NCI-H2196 treated with DMSO at 0.1 percent for 48 hours (cell line): ENCODE results near the gene ING5.

ENCODE experiments used
- DNase-seq: peaks from one replicate; lab custom pipeline; 2025; ENCODE audit not compliant: unreplicated experiment; lab: John Stamatoyannopoulos, UW

The ING5 gene

DNA sequence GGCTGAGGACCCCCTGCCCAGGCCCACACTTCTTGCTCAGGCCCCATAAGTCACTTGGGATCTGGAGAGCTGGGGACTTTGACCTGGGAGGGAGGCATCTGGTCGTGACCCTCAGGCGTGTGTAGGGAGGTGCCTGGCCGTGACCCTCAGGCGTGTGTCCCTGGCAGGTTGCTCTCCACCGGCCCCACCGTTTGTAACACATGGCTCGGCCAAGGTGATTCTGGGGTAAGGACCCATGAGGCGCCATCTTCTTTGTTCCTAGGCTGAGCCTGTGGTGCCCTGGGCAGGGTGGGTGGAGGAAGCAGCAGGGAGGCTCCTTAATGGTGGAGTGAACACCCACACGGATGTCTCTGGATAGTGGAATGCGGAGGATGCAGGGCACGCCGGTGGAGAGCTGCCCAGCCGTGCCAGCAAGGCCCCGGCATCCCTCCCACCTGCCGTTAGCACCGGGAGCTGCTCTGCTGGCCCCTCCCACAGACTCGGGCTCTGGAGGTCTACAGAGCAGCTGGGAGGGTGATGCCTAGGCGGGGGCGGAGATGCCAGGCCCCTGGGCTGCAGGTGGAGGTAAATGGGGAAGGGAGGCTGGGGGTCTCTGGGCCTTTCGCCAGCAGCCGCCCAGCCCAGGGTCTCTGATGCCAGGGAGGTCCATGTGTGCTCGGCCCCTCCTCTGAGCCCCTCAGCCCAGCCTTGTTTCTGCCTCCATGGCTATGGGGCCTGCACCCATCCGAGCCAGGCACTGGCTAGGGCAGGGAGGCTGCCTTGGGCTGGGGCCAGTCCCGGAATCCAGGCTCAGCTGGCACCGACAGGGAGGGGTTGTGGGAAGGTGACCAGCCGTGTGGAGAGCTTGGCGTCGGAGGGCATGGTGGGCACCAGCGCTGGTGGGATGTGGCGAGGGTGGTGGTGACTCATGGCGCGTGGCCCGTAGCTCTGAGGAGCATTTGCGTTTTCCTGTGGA, 73.7 kb downstream of the ING5 start:
- DNase-seq = no peak

- no peak for DNase-seq
Observed at GRCh38 chr2:241776336-241777169, 74.7 kb downstream of the ING5 start, which contains the start of gene GAL3ST2. TSS of gene GAL3ST2 (plus strand) at chr2:241776822. CDS start at chr2:241776956, 134 bp downstream.

DNA sequence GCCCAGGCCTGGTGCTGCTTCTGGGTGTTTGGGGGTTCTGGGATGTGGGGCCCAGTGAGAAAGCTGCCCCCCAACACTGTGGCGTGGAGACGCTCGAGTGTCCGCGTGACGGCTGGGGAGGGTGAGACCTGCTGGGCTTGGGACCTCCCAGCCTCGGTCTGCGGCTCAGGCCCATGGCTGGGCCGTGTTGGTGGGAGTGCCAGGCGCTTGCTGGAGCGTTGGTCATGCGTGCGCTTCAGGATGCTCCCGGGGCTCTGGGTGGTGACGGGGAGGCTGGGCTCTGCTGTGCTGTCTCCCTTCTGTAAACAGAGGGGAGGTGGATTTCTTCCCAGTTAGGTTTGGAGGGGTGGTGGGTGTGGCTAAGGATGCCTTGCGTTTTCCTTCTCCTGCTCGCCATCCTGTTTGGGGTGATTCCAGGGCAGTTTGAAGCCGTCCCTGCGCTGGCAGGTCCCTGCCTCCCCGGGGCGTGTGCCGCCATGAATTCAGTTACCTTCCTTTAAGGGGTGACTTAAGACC, 75.4 kb downstream of the ING5 start:
- no peak for DNase-seq

- DNase-seq = no peak
Observed at GRCh38 chr2:241777686-241778627, 76.1 kb downstream of the ING5 start.
